Tibial artery (tissue), 4 donors: Measurements from ENCODE around the gene GNG7.
"Not testable (repeated sequence)": the region's sequence is repeated elsewhere in the genome, so short reads cannot be mapped to it uniquely, and the experiment has no call there.

Experiments used
- DNase-seq, 2 donors: peaks; one replicate each; pipeline ENCODE4 v3.0.0-alpha.2; 2019
- H3K27ac ChIP-seq, 2 donors: fragments of 200-600 bp; sonication (generic) in 1 of 2; 1 replicate in 1 of 2; 2 replicates in 1 of 2; pipeline ENCODE4 v1.5.1; 2018 to 2019; ENCODE audit warnings: mild to moderate bottlenecking in 1 of 2
- H3K27me3 ChIP-seq, 2 donors: fragments of 200-600 bp; sonication (generic) in 1 of 2; one replicate each; pipeline versions ENCODE4 v1.5.1 to v1.6.0; 2016 to 2019
- H3K36me3 ChIP-seq, 3 donors: fragments of 200-600 bp; sonication (generic) in 2 of 3; one replicate each; pipeline ENCODE4 v1.5.1; 2016 to 2019; ENCODE audit warnings: mild to moderate bottlenecking in 2 of 3
- H3K4me1 ChIP-seq, 4 donors: fragments of 200-600 bp; sonication (generic) in 2 of 4; 1 replicate in 3 of 4; 2 replicates in 1 of 4; pipeline ENCODE4 v1.5.1; 2016 to 2019
- H3K4me3 ChIP-seq, 2 donors: fragments of 200-600 bp; sonication (generic) in 1 of 2; 1 replicate in 1 of 2; 2 replicates in 1 of 2; pipeline ENCODE4 v1.5.1; 2018 to 2019; ENCODE audit warnings: mild to moderate bottlenecking in 2 of 2
- H3K9me3 ChIP-seq, 3 donors: fragments of 200-600 bp; sonication (generic) in 1 of 3; one replicate each; pipeline ENCODE4 v1.5.1; 2016 to 2019
- intact Hi-C: fragments of 100-400 bp; cut with DNase I; formaldehyde crosslinking; loops from one replicate; pipeline ENCODE4 v1.15.0; 2023; ENCODE audit warnings: low total_unique reads
- TF ChIP-seq, protein P1 (sequence below), 2 experiments: fragments of 200-600 bp in 1 of 2; fragments of 450-650 bp in 1 of 2; IDR thresholded peaks; one replicate each; pipeline ENCODE4 v1.5.1; 2017 to 2019; ENCODE audit warnings: antibody characterized with exemption in 2 of 2, mild to moderate bottlenecking in 1 of 2, moderate library complexity in 1 of 2

GNG7 gene

DNA sequence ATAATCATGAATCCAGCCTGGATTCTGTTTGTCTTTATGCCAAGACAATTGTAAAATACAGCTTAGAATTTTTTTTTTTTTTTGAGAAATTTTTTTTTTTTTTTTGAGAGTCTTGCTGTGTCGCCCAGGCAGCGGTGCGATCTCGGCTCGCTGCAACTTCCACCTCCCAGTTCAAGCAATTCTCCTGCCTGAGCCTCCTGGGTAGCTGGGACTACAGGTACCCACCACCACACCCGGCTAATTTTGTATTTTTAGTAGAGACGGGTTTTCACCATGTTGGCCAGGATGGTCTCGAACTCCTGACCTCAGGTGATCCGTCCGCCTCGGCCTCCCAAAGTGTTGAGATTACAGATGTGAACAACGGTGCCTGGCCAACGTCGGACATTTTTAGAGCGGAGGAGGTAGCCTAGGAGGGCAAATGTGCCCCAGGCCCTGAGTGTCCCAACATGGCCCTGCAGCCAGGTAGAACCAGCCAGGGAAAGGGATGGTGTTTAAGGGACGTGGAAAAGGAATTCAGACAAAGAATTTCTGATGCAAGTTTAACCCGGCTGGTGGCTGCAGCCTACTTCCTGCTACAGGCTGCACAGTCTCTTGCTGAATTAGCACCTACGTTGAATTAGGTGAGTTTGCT, 89.8 kb downstream of the GNG7 start:
- Histone ChIP-seq H3K4me1 (peaks cover 0 to 20% (median 17%) of the 10 kb centered on the region in 4 donors), H3K36me3 (no peaks in the 10 kb centered on the region), H3K27me3 (peaks cover 0 to 26% of the 10 kb centered on the region in 2 donors), H3K9me3 (no peaks in the 10 kb centered on the region), H3K4me3 (no peak overlapping the region), H3K27ac (no peak overlapping the region)
- peak in 1 of 2 donors; percentile 63 for DNase-seq
- TF ChIP-seq, protein P1, sequence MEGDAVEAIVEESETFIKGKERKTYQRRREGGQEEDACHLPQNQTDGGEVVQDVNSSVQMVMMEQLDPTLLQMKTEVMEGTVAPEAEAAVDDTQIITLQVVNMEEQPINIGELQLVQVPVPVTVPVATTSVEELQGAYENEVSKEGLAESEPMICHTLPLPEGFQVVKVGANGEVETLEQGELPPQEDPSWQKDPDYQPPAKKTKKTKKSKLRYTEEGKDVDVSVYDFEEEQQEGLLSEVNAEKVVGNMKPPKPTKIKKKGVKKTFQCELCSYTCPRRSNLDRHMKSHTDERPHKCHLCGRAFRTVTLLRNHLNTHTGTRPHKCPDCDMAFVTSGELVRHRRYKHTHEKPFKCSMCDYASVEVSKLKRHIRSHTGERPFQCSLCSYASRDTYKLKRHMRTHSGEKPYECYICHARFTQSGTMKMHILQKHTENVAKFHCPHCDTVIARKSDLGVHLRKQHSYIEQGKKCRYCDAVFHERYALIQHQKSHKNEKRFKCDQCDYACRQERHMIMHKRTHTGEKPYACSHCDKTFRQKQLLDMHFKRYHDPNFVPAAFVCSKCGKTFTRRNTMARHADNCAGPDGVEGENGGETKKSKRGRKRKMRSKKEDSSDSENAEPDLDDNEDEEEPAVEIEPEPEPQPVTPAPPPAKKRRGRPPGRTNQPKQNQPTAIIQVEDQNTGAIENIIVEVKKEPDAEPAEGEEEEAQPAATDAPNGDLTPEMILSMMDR (IDR thresholded peaks at IDR 0.05): no peak
- intact Hi-C loops: loop anchor here (5.0 kb wide), 1 partner anchor 35 kb away; no protein-coding TSS in a partner anchor

DNA sequence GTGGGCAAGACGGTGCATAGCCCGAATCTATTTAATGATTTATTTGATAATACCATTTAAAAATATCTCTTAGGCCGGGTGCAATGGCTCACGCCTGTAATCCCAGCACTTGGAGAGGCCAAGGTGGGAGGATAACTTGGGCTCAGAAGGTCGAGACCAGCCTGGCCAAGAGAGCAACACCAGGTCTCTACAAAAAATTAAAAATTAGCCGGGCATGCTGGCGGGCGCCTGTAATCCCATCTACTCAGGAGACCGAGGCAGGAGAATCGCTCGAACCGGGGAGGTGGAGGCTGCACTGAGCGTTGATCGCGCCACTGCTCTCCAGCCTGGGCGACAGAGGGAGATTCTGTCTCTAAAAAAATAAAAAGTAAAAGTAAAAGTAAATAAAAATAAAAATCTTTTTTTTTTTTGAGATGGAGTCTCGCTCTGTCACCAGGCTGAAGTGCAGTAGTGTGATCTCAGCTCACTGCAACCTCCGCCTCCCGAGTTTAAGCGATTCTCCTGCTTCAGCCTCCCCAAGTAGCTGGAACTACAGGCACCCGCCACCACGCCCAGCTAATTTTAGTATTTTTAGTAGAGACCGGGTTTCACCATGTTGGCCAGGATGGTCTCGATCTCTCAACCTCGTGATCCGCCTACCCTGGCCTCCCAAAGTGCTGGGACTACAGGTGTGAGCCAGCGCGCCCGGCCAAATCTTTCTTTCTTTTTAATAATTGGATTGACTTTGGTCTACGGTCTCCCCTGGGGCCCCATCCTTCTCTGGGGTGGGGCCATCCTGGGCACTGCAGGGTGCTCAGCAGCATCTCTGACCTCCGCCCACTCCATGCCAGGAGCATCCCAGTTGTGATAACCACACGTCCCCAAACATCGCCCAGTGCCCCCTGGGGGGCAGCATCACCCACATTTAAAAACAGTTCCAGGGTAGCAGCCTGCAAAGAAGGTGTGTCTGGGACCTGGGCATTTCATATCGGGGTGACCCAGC, 90.7 kb downstream of the GNG7 start:
- Histone ChIP-seq H3K27me3 (peaks cover 0 to 18% of the 10 kb centered on the region in 2 donors), H3K9me3 (no peaks in the 10 kb centered on the region), H3K36me3 (no peaks in the 10 kb centered on the region), H3K4me3 (no peak overlapping the region), H3K4me1 (peaks cover 0 to 23% (median 18%) of the 10 kb centered on the region in 4 donors), H3K27ac (peak overlapping the region; percentile 87 to 94)
- intact Hi-C loops: loop anchor here (1.0 to 5.0 kb wide), 2 partner anchors 34 to 137 kb away; no protein-coding TSS in a partner anchor
- DNase-seq: peak in 1 of 2 donors; percentile 19
- TF ChIP-seq, protein P1 (IDR thresholded peaks at IDR 0.05): no peak

DNA sequence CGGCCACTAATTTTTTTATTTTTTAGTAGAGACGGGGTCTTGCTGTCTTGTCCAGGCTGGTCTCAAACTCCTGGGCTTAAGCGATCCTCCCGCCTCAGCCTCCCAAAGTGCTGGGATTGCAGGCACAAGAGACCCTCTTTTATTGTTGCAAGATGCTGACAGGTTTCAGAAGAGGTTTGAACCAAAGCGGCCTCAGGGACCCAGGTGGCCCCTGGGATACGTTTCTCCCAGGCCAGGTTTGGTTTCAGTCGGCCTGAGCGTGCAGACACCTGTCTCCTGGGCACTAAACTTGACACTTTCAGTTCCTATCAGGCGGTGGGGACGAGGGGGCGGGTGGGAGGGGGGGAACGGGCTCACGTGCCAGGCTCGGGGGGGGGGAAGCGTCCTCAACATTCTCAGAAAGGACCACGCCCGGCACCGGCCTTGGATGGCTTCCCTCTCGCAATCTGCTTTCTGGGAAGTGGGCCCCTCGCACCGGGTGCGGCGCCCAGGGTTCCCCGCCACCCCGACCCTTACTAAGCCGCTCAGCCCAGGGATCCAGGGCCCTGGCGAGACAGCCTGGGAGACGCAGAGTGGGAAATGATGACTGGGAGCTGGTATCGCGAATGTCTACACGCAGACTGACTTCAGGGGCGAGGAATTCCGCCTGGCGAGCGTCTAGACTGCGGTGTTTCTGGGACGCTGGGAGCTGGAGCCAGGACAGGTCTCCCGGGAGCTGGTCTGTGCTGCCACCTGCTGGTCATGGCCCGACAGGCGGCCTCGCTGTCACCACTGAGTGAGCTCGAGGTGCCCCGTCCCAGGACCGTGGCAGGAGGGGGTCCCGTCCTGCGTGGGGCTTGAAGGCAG, 91.6 kb downstream of the GNG7 start:
- Histone ChIP-seq H3K9me3 (no peaks in the 10 kb centered on the region), H3K36me3 (no peaks in the 10 kb centered on the region), H3K27ac (peak overlapping the region; percentile 87 to 94), H3K4me3 (peak overlapping the region; percentile 44 to 57), H3K4me1 (peaks cover 0 to 30% (median 18%) of the 10 kb centered on the region in 4 donors), H3K27me3 (peaks cover 0 to 15% of the 10 kb centered on the region in 2 donors)
- TF ChIP-seq, protein P1 (IDR thresholded peaks at IDR 0.05): peak; percentile 99
- DNase-seq: peak; percentile 90 to 96
- intact Hi-C loops: loop anchor here (1.0 to 5.0 kb wide), 2 partner anchors 34 to 137 kb away; no protein-coding TSS in a partner anchor

DNA sequence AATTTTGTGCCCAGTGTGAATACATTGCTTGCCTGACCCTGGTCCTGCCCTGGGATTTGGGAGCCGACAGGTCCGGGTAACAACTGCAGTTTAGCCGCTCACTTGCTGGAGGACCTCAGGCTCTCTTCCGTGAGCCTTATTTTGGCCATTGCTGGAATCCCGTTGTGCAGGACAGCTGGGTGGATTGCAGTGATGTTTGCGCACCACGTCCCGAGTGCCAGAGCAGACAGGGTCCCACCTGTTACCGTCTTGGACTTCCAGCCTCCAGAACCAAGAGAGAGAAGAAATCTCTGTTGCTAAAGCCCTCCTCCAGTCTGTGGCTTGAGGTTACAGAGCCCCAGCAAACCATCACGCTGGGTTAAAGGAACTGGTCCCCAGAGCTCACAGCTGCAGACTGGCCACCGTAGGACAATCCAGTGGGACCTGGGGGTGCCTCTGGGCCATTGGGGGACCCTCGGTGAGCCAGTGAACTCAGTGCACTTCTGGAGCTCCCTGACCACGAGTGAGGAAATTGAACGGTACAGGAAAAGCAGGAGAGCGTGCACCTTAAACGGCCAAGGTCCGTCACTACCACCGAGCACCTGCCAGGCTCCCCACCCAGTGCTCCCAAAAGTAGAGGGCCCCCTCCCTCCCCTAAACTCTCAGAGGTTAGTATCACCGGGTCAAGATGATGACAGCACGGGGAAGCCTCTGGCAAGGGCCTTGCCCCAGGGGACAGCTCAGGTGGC, 92.9 kb downstream of the GNG7 start:
- intact Hi-C loops: loop anchor here (5.0 kb wide), 1 partner anchor 32 kb away; no protein-coding TSS in a partner anchor
- H3K27me3 ChIP-seq: peaks cover 0 to 8% of the 10 kb centered on the region in 2 donors
- H3K4me1 ChIP-seq: peaks cover 0 to 32% (median 18%) of the 10 kb centered on the region in 4 donors
- H3K36me3 ChIP-seq: no peaks in the 10 kb centered on the region
- peak in 1 of 2 donors; percentile 17 for DNase-seq
- H3K27ac ChIP-seq: no peak overlapping the region
- TF ChIP-seq, protein P1 (IDR thresholded peaks at IDR 0.05): no peak
- no peak overlapping the region for H3K4me3 ChIP-seq
- H3K9me3 ChIP-seq: no peaks in the 10 kb centered on the region

DNA sequence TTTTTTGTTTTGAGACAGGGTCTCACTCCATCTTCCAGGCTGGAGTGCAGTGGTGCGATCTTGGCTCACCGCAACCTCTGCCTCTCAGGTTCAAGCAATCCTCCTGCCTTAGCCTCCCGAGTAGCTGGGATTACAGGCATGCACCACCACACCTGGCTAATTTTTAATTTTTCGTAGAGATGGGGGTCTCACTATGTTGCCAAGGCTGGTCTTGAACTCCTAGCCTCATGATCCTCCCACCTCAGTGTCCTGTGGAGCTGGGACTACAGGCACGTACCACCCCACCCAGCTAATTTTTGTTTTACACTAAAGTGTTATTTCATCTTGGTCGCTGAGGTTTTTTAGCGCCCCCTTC, 93.5 kb downstream of the GNG7 start:
- H3K4me3 ChIP-seq, H3K36me3 ChIP-seq, H3K27me3 ChIP-seq, H3K9me3 ChIP-seq, intact Hi-C loops, DNase-seq, H3K27ac ChIP-seq: not testable (repeated sequence)
- H3K4me1 ChIP-seq: peaks cover 0 to 36% (median 18%) of the 10 kb centered on the region in 4 donors
